ENCODE measurements around the gene BTF3.

Gene BTF3

DNA sequence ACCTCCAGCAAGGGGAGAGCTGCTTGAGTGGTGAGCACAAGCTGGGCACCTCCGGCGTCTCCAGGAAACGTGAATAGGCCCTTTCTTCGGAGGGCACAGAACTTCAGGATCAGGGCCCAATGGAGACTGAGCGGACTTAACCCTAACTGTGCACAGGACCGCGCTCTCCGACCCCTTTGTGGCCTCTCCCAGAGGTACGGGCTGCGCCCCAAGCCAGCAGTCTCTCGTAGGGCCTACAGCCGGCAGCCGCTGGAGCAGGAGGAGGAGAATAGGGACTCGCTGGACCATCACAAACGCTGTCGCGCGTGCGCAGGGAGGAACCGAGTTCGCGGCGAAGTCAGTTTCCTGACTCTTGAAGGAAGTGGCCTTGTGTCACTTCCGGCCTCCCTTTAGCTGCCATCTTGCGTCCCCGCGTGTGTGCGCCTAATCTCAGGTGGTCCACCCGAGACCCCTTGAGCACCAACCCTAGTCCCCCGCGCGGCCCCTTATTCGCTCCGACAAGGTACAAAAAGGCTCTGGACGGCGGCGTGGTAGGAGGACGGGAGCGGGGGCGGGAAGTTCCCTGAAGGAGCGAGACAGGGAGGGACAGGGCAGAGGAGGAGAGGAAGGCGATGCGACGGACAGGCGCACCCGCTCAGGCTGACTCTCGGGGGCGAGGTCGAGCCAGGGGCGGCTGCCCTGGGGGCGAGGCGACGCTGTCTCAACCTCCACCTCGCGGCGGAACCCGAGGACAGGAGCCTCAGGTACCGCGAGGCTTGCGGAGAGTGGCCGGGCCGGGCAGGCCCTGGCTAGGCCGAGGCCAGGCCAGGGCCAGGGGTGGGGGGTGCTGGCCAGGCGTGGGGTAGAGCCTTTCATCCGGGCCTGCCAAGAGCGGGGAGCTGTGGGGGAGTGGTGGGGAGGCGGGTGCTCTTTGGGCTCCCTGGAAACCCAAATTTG lies at the start of gene BTF3:
TSS of gene BTF3 (plus strand) at position 386 of the 936 bp plus-strand sequence. CDS start at position 612, 226 bp downstream.
- DNase-seq (ENCODE audit: extremely low read depth, low read depth), result peak; percentile 89
- H3K4me3 ChIP-seq (replicated peaks; ENCODE audit: low read depth, low read length), result peak within 1 kb of the TSS; percentile 95
- TF ChIP-seq, protein P1, sequence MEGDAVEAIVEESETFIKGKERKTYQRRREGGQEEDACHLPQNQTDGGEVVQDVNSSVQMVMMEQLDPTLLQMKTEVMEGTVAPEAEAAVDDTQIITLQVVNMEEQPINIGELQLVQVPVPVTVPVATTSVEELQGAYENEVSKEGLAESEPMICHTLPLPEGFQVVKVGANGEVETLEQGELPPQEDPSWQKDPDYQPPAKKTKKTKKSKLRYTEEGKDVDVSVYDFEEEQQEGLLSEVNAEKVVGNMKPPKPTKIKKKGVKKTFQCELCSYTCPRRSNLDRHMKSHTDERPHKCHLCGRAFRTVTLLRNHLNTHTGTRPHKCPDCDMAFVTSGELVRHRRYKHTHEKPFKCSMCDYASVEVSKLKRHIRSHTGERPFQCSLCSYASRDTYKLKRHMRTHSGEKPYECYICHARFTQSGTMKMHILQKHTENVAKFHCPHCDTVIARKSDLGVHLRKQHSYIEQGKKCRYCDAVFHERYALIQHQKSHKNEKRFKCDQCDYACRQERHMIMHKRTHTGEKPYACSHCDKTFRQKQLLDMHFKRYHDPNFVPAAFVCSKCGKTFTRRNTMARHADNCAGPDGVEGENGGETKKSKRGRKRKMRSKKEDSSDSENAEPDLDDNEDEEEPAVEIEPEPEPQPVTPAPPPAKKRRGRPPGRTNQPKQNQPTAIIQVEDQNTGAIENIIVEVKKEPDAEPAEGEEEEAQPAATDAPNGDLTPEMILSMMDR (IDR thresholded peaks at IDR 0.05; ENCODE audit: low read depth, low read length, missing control alignments), result no peak

DNA sequence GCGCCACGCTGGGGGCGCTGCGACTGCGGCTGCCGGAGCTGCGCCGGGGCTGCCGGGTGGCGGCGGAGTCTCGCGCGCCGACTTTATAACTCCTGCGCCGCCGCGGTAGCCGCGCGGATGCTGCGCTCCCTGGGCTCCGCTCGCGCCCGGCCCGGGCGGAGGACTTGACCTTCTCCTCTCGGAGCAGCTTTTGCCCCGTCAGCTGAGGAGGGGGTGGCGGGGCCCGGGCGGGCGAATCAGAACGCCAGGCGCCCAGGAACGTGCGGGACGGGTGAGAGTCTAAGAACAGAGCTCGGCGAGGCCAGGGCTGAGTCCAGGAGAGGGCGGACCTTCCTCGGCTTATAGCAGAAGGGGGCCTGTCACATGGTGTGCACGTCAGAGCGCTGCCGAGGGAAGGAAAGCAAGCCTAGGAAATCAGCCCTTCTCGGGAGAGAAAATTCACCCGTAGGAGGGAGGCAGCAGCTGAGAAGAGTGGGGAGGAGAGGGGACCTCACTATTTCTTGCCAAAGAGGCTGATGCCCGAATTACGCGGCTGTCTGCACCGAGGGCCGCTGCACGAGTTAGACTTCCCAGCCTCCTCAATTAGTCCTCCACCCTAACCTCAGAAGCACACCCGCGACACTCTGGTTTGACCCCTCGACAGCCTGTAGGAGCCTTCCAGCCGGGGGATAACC lies 49.6 kb upstream of the BTF3 start, which contains the start of gene FOXD1:
TSS of gene FOXD1 (minus strand) at position 315 of the 674 bp plus-strand sequence. CDS start 415 bp downstream, outside the sequence.
- peak; percentile 68 for DNase-seq (ENCODE audit: extremely low read depth, low read depth)
- TF ChIP-seq, protein P1 (IDR thresholded peaks at IDR 0.05; ENCODE audit: low read depth, low read length, missing control alignments), result no peak
- peak within 1 kb of the TSS; percentile 57 for H3K4me3 ChIP-seq (replicated peaks; ENCODE audit: low read depth, low read length)

DNA sequence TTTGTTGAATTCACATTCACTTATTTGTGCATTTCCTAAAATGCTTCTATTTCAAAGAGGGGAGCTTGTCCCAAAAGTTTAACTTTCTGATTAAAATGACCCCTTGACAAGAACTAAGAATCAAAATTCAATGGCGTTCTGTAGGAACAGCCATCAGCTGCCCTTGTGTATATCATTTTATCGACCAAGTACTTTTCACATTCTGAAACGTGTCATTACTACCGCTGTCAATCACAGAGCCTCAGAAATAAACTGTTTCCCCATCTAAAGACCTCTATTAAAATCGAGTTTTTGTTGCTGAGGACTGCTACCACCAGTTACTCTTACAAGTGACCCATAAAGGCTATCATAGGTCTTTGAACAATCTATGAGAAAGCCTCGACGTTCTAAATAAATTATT lies 48.1 kb upstream of the BTF3 start:
- H3K4me3 ChIP-seq (replicated peaks; ENCODE audit: low read depth, low read length), result no peak overlapping the region
- no peak for DNase-seq (ENCODE audit: extremely low read depth, low read depth)
- TF ChIP-seq, protein P1 (IDR thresholded peaks at IDR 0.05; ENCODE audit: low read depth, low read length, missing control alignments), result no peak

DNA sequence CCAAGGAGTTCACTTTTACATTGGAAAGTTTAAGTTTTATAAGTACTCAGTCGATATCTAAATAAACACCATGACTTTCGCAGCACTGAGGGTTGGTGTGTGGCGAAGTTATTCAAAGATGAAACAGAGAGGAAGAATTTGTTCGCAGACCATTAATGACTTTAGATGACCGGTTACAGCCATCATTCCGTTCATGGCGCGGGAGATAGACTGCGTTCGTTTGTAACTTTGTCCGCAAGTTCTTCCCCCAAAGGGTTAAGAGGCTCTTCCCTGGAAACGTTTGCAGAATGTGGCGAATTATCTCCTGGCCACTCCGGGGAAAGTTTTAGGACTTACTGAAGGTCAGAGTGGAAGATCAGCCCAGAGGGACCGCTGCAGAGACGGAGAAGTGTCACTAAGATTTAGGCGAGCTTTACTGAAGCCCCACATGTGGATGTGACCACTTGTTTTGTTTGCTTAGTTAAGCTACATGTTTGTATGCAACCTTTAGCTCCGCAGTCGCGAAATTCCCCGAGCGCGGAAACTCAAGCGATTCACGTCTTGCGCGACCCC lies 47.5 kb upstream of the BTF3 start:
- DNase-seq (ENCODE audit: extremely low read depth, low read depth), result no peak
- H3K4me3 ChIP-seq (replicated peaks; ENCODE audit: low read depth, low read length), result peak overlapping the region; percentile 41
- TF ChIP-seq, protein P1 (IDR thresholded peaks at IDR 0.05; ENCODE audit: low read depth, low read length, missing control alignments), result no peak

DNA sequence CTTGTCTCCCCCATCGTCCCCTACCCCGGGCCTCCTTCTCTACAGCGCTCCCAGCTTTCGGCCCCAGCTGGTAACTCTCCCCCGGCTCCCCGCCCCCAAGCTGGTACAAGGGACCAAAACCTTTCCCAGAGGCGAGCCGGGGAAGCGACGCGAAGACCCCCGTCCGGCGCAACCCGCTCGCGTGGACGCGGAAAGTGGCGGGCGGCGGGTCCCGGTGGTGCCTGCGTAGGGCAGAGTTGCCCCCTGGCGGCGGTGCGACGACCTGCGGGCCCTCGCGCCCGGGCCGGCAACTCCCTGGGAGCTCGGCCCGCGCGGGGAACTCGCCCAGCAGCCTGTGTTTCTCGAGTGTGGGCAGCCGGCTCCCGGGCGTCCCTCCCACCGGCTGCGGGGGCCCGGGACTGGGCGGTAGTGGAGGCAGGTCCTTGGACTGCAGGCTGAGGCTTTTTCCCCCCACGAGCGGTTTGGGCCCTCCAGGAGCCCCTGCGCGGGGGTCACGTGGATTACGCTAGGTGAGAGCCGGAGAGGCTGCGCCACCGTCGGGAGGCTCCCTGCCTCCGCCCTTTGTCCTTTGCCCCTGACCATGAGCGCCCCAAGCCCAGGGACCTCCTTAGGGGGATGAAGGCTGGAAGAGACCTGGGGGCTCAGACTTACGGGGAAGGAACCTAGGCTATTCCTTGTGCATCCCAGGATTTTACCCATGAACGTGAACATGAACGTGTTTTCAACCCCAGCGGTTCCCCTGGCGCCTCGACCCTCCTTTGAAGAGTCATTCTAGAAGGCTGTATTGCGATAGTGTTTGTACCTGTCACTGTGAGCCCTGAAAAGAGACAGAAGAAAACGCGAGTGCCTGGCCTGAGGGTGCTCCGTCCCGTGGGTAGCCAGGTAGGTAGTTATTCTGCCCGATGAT lies 46.8 kb upstream of the BTF3 start:
- DNase-seq (ENCODE audit: extremely low read depth, low read depth), result no peak
- H3K4me3 ChIP-seq (replicated peaks; ENCODE audit: low read depth, low read length), result peak overlapping the region; percentile 41
- TF ChIP-seq, protein P1 (IDR thresholded peaks at IDR 0.05; ENCODE audit: low read depth, low read length, missing control alignments), result peak; percentile 81

DNA sequence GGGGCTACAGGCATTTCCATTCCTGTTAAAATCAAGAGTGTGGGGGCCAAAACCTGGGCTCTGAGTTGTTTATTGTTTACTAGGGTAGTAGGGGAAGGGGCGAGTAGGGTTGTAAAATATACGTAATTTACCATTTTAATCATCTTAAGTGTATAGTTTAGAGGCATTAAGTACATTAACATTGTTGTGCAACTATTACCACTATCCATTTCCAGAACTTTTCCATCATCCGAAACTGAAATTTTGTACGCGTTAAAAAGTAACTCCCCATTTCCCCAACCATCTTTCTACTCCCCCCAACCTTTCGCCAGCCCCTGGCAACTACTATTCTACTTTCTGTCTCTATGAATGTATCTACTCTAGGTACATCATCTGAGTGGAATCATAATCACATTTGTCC lies 46.0 kb upstream of the BTF3 start:
- DNase-seq (ENCODE audit: extremely low read depth, low read depth), result no peak
- TF ChIP-seq, protein P1 (IDR thresholded peaks at IDR 0.05; ENCODE audit: low read depth, low read length, missing control alignments), result no peak
- H3K4me3 ChIP-seq (replicated peaks; ENCODE audit: low read depth, low read length), result no peak overlapping the region

All from HFF-Myc (cell line).